ENCODE results near the gene TCP11. TPM values are rescaled to one million over a fixed set of nuclear protein-coding genes. Genes with fewer than 3 reads are reported as not detected.

The TCP11 gene
- total and polyA plus RNA-seq, 2 of the 13 experiments (the other 11 are each of a cell fraction or from before 2014, with no cell fraction given): 0.04 TPM; not detected in 1

- TF ChIP-seq SKIL (CRISPR knock-in tag; IDR thresholded peaks at IDR 0.05; ENCODE audit: borderline replicate concordance): 0 out of 2 replicates have a peak, but pooled peaks have one; percentile 47
- TF ChIP-seq ELF3 (CRISPR knock-in tag; IDR thresholded peaks at IDR 0.05): no peak
- no peak for TF ChIP-seq ZNF761 (CRISPR knock-in tag; conservative IDR thresholded peaks at IDR 0.05)
- TF ChIP-seq TEAD3 (CRISPR knock-in tag; optimal IDR thresholded peaks at IDR 0.05; ENCODE audit: borderline replicate concordance): peak; percentile 17
- TF ChIP-seq ELF1 (CRISPR knock-in tag; IDR thresholded peaks at IDR 0.05): 0 out of 2 replicates have a peak, but pooled peaks have one; percentile 9
- no peak for TF ChIP-seq ZNF841 (CRISPR knock-in tag; IDR thresholded peaks at IDR 0.05; ENCODE audit: borderline replicate concordance)
- TF ChIP-seq ZBTB10 (CRISPR knock-in tag; IDR thresholded peaks at IDR 0.05; ENCODE audit: borderline replicate concordance): 0 out of 2 replicates have a peak, but pooled peaks have one; percentile 17
- no peak for TF ChIP-seq SOX13 (IDR thresholded peaks at IDR 0.05)
- TF ChIP-seq SOX13 (CRISPR knock-in tag; conservative IDR thresholded peaks at IDR 0.05 in 1 of 2, IDR thresholded peaks at IDR 0.05 in 1 of 2): peak in 1 of 2 experiments; percentile 35; a peak in 1 of 4 replicates
- TF ChIP-seq BCL3 (CRISPR knock-in tag; IDR thresholded peaks at IDR 0.05): peak; percentile 34; the same call in 1 of the 2 replicates
- TF ChIP-seq BCL6 (CRISPR knock-in tag; IDR thresholded peaks at IDR 0.05): 0 out of 2 replicates have a peak, but pooled peaks have one; percentile 28
- no peak for TF ChIP-seq SOX6 (IDR thresholded peaks at IDR 0.05)
- peak; percentile 45; the same call in 1 of the 2 replicates for TF ChIP-seq SOX6 (CRISPR knock-in tag; IDR thresholded peaks at IDR 0.05)
- TF ChIP-seq THAP11 (CRISPR knock-in tag; IDR thresholded peaks at IDR 0.05): no peak
- TF ChIP-seq RBM39 (IDR thresholded peaks at IDR 0.05; ENCODE audit: low read depth, low read length, poor library complexity, severe bottlenecking): no peak
- no peak for TF ChIP-seq FOXA1 (IDR thresholded peaks at IDR 0.05)
- TF ChIP-seq FOXA1 (CRISPR knock-in tag; IDR thresholded peaks at IDR 0.05): peak; percentile 25; the same call in 1 of the 2 replicates
- 0 out of 2 replicates have a peak, but pooled peaks have one; percentile 7 for TF ChIP-seq SP5 (CRISPR knock-in tag; IDR thresholded peaks at IDR 0.05; ENCODE audit: borderline replicate concordance, low read depth)
- TF ChIP-seq SOX5 (CRISPR knock-in tag; IDR thresholded peaks at IDR 0.05; ENCODE audit: borderline replicate concordance): peak; percentile 32; the same call in 1 of the 2 replicates
These were observed 25.4 kb upstream of the TCP11 start (continued) for GRCh38 chr6:35166520-35166919.

Measured in HepG2 (cell line).